Stimulated activated naive CD8-positive, alpha-beta T cell treated with anti-CD3 and anti-CD28 coated beads, Interleukin-15, Interleukin-2, amounts not matched to agents 100 ng/mL and 50 ng/mL, for 24 hours (primary cell): ENCODE measurements around the gene LCK.
A peak's percentile ranks its signal among the peaks of the same experiment; 100 is the strongest.

Experiments used
- H3K27ac Mint-ChIP-seq: one replicate; pipeline ENCODE4 v1.8.0; 2021; ENCODE audit warnings: mild to moderate bottlenecking, mixed read lengths
- H3K27me3 Mint-ChIP-seq: one replicate; pipeline ENCODE4 v1.8.0; 2021; ENCODE audit warnings: mixed read lengths
- H3K36me3 Mint-ChIP-seq: one replicate; pipeline ENCODE4 v1.8.0; 2021; ENCODE audit warnings: low read depth, mixed read lengths
- H3K4me1 Mint-ChIP-seq: one replicate; pipeline ENCODE4 v1.8.0; 2021; ENCODE audit warnings: low read depth, mixed read lengths
- H3K4me3 Mint-ChIP-seq: one replicate; pipeline ENCODE4 v1.8.0; 2021; ENCODE audit warnings: mild to moderate bottlenecking, mixed read lengths
- H3K9me3 Mint-ChIP-seq: one replicate; pipeline ENCODE4 v1.8.0; 2021; ENCODE audit warnings: mixed read lengths

Gene LCK

GRCh38 chr1:32224285-32224684 lies 26.8 kb upstream of the LCK start:
- Mint-ChIP-seq H3K27ac (peak overlapping the region; percentile 65), H3K9me3 (no peaks in the 10 kb centered on the region), H3K36me3 (peaks cover 56% of the 10 kb centered on the region), H3K4me3 (peak overlapping the region; percentile 92), H3K27me3 (no peaks in the 10 kb centered on the region), H3K4me1 (peaks cover 38% of the 10 kb centered on the region)

- H3K4me1 Mint-ChIP-seq, result peaks cover 11% of the 10 kb centered on the region
- H3K27me3 Mint-ChIP-seq, result no peaks in the 10 kb centered on the region
- H3K9me3 Mint-ChIP-seq, result no peaks in the 10 kb centered on the region
- peak overlapping the region; percentile 18 for H3K27ac Mint-ChIP-seq
- H3K36me3 Mint-ChIP-seq, result peaks cover 57% of the 10 kb centered on the region
- H3K4me3 Mint-ChIP-seq, result no peak overlapping the region
Observed at GRCh38 chr1:32228771-32229170, 22.3 kb upstream of the LCK start.

DNA sequence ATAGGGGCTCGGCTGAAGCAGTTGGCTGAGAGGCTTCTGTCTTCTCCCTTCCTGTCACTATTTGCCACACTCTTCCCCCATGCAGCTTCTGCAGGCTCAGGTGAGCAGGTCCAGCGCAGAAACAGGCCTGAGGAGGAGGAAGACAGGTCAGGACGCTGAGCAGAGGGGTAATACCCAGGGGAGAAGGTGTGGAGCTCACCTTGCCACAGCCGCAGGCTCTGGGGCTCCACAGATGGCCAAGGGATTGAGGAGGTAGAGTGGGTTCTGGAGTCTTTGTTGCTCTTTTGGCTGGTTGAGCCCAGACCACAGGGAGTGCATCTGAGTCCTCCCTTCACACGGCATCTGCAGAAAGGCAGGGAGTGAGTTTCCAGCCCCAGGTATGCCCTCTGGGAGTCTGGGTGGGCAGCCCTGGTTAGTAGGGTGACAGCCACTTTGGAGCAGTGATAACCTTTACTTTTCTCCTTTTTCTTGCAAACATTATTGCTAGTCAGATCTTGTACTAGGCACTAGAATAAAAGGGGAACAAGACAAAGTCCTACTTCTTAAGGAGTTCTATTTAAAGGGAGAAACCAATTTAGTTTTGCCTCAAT lies 19.1 kb upstream of the LCK start:
- Mint-ChIP-seq H3K4me1 (no peaks in the 10 kb centered on the region), H3K27ac (no peak overlapping the region), H3K36me3 (peaks cover 41% of the 10 kb centered on the region), H3K9me3 (no peaks in the 10 kb centered on the region), H3K4me3 (no peak overlapping the region), H3K27me3 (no peaks in the 10 kb centered on the region)

GRCh38 chr1:32232558-32233304 lies 18.3 kb upstream of the LCK start:
- no peak overlapping the region for H3K4me3 Mint-ChIP-seq
- H3K27me3 Mint-ChIP-seq, result no peaks in the 10 kb centered on the region

DNA sequence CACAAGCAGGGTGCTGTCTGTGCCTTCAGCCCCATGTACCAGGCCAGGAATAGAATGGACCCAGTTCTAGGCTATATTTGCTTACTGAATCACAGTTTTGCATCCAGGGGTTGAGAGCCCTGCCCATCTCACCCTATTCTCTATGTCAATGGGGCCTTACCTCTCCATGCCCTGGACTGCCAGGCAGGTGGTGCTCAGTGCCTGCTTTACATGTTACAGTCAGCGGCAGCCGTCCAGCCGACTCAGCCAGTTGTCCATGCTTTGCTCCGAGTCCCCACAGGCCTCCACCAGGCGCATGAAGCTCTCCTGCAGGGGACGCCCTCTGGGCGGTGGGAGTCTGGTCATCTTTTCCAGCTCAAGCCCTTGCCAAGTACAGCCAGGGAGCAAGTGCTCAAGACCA lies 16.3 kb upstream of the LCK start:
- Mint-ChIP-seq H3K4me1 (no peaks in the 10 kb centered on the region), H3K27ac (no peak overlapping the region), H3K36me3 (peaks cover 19% of the 10 kb centered on the region), H3K9me3 (no peaks in the 10 kb centered on the region), H3K4me3 (no peak overlapping the region), H3K27me3 (no peaks in the 10 kb centered on the region)

More at GRCh38 chr1:32232558-32233304, 18.3 kb upstream of the LCK start:
- Mint-ChIP-seq H3K36me3 (peaks cover 34% of the 10 kb centered on the region), H3K4me1 (no peaks in the 10 kb centered on the region), H3K27ac (no peak overlapping the region), H3K9me3 (no peaks in the 10 kb centered on the region)

- Mint-ChIP-seq H3K4me1 (peaks cover 24% of the 10 kb centered on the region), H3K27ac (no peak overlapping the region), H3K27me3 (no peaks in the 10 kb centered on the region), H3K36me3 (no peaks in the 10 kb centered on the region), H3K4me3 (no peak overlapping the region), H3K9me3 (no peaks in the 10 kb centered on the region)
Observed at GRCh38 chr1:32239337-32239736, 11.7 kb upstream of the LCK start.

GRCh38 chr1:32239790-32240139 lies 11.3 kb upstream of the LCK start:
- Mint-ChIP-seq H3K36me3 (no peaks in the 10 kb centered on the region), H3K9me3 (no peaks in the 10 kb centered on the region), H3K27ac (no peak overlapping the region), H3K4me3 (peak overlapping the region; percentile 82), H3K4me1 (peaks cover 24% of the 10 kb centered on the region), H3K27me3 (no peaks in the 10 kb centered on the region)

DNA sequence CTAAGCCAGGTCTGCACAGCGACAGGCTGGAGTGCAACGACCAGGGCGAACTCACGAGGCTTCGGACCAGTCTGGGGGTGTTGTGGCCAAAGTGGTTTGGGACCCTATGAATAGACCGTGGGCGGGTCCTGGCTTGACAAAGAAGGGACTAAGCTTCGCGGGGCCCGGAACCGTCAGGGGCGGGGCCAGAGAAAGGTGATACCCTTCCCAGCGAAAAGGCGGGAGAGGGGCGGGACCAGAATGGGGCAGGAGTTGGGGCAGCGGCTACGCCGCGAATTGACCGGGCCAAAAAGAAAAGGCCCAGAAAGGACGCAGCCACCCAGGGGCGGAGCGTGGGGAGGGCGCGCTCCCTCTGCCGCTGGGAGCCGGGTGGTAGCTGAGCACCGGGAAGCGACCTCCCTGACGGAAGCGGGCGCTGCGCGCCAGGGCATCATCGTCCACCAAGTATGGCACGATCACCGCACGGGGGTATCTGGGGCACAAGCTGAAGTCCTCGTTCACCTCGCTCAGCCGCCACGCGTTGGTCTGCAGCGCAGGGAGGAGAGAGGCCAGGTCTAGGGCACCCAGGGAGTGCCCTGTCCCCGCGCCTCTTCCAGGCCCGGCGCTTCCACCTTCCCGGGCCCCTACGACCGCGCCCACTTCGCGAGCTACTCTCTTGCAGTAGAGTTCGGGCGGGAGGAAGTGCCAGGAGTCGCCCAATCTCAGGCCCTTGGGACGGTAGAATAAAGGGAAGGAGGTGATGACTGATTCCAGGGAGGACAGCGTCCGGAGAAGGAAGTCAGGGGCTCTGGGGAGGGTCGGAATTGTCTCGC lies 10.7 kb upstream of the LCK start:
- peak overlapping the region; percentile 58 for H3K27ac Mint-ChIP-seq
- H3K4me1 Mint-ChIP-seq, result peaks cover 24% of the 10 kb centered on the region
- no peaks in the 10 kb centered on the region for H3K36me3 Mint-ChIP-seq
- H3K4me3 Mint-ChIP-seq, result peak overlapping the region; percentile 82
- H3K27me3 Mint-ChIP-seq, result no peaks in the 10 kb centered on the region
- no peaks in the 10 kb centered on the region for H3K9me3 Mint-ChIP-seq

DNA sequence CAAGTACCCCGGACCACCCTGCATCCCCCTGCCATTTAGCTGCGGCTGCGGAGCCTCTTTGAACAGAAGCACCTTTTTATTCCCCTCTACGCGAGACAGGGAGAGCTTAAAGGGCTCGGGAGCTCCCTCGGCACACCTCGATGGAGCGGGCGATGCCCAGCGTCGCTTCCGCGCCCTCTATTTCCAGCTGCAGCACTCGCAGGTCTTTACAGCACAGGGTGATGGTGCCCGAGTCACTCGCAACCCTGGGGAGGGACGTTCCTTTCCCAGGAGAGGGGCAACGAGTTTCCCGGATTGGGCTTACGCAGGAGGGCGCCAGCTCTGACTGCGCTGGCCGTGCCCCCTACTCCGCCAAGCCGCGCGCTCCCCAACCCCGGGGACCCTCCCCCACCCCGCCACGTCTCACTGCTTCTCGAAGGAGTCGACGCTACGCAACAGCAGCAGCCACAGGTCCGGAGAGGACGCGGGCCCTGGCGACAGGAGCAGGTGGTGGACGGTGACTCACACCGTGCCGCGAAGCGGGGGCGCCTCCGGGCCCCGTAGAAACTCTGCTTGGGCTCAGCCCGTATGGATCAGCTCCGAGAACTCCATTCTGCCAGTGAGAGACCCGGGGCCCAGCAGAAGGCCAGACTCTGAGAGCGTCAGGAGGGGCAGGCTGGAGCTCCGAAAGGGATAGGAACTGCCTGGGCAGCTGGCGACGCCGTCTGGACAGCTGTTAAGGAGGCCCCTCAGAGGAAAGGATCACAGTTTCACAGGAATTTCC lies 9.9 kb upstream of the LCK start:
- Mint-ChIP-seq H3K4me3 (peak overlapping the region; percentile 82), H3K9me3 (no peaks in the 10 kb centered on the region), H3K27ac (peak overlapping the region; percentile 58), H3K36me3 (no peaks in the 10 kb centered on the region), H3K4me1 (peaks cover 27% of the 10 kb centered on the region), H3K27me3 (no peaks in the 10 kb centered on the region)

DNA sequence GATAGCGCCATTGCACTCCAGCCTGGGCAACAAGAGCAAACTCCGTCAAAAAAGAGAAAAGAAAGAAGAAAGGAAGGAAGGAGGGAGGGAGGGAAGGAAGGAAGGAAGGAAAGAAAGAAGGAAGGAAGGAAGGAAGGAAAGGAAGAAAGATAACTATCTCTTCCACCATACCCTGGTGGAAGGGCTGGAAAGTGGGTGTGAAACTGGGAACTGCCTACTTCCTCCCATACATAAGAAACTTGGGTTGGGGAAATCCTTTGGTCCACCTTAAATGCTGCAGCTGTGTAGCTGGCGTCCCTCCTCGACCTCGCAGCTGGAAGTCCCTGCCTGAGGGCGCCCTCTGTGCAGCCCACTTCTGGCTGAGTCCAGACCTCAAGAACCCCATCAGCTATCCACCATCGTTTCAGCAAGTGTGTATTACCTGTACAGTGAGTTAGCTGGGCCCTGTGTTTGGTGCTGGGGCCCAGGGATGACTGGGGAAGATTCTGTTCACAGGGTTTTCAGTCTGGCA lies 8.7 kb upstream of the LCK start:
- Mint-ChIP-seq H3K4me1 (peaks cover 39% of the 10 kb centered on the region), H3K27me3 (no peaks in the 10 kb centered on the region), H3K9me3 (no peaks in the 10 kb centered on the region), H3K27ac (peak overlapping the region; percentile 31), H3K4me3 (no peak overlapping the region), H3K36me3 (no peaks in the 10 kb centered on the region)

DNA sequence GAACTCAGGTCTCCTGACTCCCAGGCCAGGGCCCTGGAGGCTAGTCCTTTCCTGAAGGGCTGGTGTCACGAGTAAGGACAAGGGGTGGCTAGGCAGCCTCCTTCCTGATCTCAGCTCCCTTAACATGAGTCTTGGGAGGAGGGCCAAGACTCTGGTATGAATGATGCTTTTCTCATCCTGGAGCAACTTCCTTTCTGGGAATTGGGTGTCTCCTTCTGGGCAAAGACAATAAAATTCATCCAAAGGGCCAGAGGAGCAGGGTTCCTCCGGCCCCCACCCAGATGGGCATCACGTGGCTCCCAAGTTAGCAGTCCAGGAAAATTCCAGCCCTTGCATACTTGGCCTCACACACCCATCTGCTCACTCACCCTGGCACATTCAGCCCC lies 4.2 kb upstream of the LCK start, which contains the start of gene FAM167B:
Gene FAM167B, plus strand, starts transcription at position 335 of the 386 bp plus-strand sequence. CDS start 200 bp downstream, outside the sequence.
- Mint-ChIP-seq H3K27me3 (no peaks in the 10 kb centered on the region), H3K4me1 (peaks cover 64% of the 10 kb centered on the region), H3K4me3 (peak within 1 kb of the TSS; percentile 59), H3K36me3 (peaks cover 4% of the 10 kb centered on the region), H3K9me3 (no peaks in the 10 kb centered on the region), H3K27ac (peak within 1 kb of the TSS; percentile 78)

DNA sequence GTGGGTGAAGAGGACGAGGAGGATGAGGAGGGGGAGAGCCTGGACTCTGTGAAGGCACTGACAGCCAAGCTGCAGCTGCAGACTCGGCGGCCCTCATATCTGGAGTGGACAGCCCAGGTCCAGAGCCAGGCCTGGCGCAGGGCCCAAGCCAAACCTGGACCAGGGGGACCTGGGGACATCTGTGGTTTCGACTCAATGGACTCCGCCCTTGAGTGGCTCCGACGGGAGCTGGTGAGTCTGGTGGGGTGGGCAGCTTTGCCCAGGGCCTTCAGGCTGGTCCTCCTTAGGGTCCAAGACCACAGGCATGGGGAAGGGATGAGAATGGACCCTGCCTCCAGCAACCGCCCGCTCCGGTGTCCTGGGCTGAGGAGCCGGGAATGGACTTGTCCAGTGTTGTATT lies 3.6 kb upstream of the LCK start:
- no peak overlapping the region for H3K4me3 Mint-ChIP-seq
- H3K36me3 Mint-ChIP-seq, result peaks cover 10% of the 10 kb centered on the region
- H3K27ac Mint-ChIP-seq, result peak overlapping the region; percentile 78
- no peaks in the 10 kb centered on the region for H3K9me3 Mint-ChIP-seq
- H3K27me3 Mint-ChIP-seq, result no peaks in the 10 kb centered on the region
- H3K4me1 Mint-ChIP-seq, result peaks cover 64% of the 10 kb centered on the region

- peaks cover 66% of the 10 kb centered on the region for H3K4me1 Mint-ChIP-seq
- H3K36me3 Mint-ChIP-seq, result peaks cover 17% of the 10 kb centered on the region
- no peaks in the 10 kb centered on the region for H3K27me3 Mint-ChIP-seq
- peak overlapping the region; percentile 59 for H3K4me3 Mint-ChIP-seq
- H3K27ac Mint-ChIP-seq, result peak overlapping the region; percentile 78
- H3K9me3 Mint-ChIP-seq, result no peaks in the 10 kb centered on the region
Observed at GRCh38 chr1:32247983-32248889, 2.8 kb upstream of the LCK start.
